HG03354 (cell line): ENCODE data around the gene KMO.

Source experiments
- ATAC-seq: cut with Tn5 transposase; IDR thresholded peaks from one replicate; pipeline ENCODE4 v1.9.1; 2021; ENCODE audit warnings: mild to moderate bottlenecking; ENCODE audit not compliant: unreplicated experiment, poor library complexity, severe bottlenecking

The KMO gene

GRCh38 chr1:241640867-241641622 is 108.9 kb downstream of the KMO start:
- ATAC-seq: no peak

GRCh38 chr1:241641773-241642592 is 109.8 kb downstream of the KMO start:
- ATAC-seq: no peak

GRCh38 chr1:241642593-241642944 is 110.4 kb downstream of the KMO start:
- no peak for ATAC-seq

- ATAC-seq: no peak
These were observed 112.1 kb downstream of the KMO start for GRCh38 chr1:241644259-241644658.

- ATAC-seq: no peak
These were observed 113.0 kb downstream of the KMO start for GRCh38 chr1:241645199-241645598.
